Measurements from ENCODE around the gene ZBTB7C.

The ZBTB7C gene

DNA sequence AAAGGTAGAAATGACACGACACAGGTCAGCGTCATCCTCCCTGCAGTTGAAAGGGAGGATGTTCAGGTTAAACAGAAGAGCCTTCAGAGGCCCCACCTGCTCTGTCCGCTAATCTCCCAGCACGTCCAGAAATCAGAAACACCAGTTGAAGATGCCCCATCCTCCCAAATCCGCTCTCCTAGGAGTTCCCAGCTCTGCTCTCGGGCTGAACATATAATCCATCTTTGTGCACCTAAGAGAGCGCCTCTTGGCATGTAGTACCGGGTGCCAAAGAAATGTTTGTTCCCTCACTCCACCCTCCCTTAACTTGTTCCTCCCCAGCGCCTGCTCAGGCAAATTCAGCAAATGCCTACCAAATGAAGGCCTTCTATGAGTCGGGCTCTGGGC is 333.5 kb downstream of the ZBTB7C start:
- DNase-seq, result no peak

DNA sequence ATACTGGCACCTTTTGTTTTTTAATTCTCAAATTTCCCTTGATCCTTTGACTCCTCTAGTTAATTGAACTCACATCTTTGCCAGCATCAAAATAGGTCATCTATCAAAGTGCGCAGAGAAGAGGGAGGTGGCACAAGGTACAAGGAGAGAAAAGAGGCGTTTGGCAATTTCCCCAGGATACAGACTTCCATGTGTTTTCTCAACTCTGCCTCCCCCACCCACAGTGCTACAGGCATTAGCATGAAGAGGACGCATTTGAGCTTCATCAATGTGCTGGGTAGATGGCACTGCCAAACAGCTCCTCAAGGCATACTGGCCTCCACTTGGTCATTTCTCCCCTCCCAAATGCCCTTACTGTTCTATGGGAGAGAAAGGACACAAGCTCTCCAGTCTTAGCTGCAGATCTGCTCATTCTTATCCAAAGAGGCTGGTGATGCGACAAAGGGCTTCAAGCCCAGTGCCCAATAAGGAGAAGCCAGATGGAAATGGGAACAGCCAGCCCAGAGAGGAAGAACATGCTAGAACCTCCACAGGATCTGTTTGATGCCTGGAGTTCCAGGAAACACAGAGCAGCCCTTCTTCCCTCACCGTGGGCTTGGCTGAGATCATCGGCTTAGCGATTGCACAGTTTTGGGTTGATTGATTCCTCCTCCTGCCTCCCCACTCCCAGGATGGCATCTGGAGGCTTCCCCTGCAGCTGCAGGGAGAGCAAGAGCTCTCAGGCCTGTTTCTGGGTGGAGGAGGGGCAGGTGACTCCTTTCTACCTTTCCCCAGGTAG is 334.1 kb downstream of the ZBTB7C start:
- no peak for DNase-seq

DNA sequence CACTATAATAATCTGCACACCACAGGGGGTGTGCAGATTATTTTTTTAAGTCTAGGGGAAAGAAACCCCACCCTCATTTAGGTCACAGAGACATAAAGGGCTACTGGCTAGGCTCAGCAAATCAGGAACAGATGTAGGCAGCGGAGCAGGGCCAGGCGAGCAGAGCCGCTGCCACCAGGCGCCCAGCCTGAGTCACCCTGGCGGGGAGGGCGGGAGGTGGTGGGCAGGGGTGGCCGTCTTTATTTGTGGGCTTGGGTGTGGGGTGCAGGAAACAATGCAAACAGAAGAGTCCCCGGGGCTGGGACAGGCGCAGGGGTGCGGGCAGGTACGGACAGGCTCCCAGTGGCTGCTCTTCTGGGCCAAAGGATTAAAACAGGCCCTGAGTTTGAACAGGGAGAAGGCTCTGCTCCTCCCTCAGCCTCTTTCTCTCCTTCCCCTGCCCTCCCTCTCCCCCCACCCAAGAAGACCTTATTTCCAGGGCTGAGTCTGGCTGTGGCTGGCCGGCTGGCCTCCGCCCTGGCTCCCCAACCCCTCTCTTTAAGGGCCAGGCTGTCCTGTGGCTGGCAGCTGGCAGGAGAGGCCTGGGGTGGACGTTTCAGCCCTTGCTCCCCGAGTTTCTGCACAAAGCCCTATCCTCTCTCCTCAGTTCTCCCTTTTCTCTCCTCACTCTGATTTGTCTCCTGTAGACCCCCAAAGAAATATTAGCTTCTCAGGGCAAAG is 335.8 kb downstream of the ZBTB7C start:
- DNase-seq, result no peak

DNA sequence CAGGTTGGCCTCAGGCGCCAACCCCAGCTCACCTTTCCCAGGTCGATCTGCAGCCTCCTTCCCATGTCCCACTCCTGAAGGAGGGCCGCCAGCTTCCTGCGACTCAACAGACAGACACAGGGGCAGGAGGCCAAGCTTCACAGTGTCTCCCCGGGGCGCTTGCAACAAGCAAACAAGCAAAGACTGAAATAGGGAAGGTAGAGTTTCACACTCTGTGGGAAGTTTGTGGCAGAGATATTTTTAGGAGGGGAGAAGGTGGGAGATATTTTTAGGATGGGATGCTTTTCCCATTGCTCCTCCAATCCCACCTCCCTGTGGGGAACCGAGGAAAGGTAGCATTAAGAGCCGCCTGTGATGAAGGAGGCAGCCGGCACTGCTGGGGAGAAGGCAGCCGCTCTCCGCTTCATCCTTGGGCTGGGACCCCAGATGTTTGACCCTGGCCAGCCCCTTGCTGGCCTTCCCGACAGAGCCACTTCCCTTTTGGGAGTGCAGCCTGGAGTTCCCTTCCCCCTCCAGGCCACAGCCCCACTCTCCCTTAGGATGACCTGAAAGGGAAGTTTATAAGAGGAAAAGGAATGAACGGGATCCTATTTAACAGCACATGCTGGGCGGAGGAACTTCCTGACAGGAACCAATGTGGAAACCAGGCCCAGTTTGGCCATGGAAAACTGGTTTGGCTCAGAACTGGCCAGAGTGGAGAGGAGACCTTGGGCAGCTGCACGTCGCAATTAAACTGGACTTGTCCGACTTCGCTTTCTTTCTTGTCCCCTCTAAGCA is 336.6 kb downstream of the ZBTB7C start:
- DNase-seq, result no peak

DNA sequence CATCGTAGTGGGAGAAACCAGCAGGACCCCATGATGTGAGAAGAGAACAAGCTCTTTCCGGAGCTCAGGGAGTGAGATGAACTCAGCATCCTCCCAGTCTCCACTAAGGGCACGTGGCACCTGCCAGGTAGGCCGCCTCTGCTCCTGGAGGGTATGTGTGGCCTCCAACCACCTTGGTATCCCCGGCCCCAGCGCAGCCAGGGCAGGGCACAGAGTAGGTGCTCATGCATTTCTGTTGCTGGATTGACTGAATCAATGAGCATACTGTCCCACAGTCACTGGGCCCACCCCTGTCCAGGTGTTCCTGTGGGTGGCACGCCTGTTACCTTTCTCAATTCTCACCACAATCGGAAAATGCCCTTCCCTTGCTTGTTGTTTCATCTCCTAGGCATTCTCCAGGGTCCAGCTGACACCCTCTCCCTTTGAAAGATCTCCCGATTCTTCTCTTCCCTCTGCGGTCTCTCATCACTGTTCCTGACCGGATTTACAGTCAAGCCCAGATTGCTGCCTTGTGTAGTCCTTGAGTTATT is 340.2 kb downstream of the ZBTB7C start:
- no peak for DNase-seq

DNA sequence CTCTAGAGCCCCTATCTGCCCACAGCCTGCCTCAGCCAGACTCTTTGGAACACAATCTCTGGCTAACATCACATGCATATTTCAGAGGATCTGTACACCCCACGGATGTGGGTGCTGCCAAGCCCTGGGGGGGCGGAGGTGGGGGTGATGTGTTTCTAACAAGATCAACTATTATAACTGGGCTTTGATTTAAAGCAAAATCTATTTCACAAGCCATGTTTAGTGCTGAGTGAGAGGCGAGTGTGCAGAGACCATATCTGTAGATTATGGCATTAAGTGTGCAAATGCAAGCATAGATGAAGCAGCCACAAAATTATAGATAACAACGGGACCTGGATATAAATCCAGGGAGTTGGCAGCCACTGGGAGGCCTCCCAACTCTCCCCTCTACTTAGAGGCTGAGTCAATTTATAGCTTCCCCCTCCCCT is 342.9 kb downstream of the ZBTB7C start:
- DNase-seq, result no peak

DNA sequence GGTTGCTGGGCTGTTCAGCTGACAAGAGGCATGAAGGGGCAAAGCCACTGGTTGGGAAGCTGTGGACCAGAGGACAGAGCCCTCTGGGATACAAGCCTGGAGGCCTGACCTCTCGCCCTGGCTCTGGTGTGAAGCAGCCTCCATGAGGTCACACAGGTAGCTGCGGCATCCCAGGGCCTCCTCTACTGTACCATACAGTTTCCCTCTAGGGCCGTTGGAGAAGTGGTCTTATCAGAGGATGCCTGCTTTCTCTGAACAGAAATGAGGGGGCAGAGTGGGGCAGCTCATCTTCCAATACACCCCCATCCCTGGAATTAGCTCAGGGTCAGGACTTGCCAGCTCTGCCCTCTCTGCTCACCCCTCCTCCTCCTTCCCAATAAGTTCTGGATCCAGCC is 343.6 kb downstream of the ZBTB7C start:
- DNase-seq, result no peak

DNA sequence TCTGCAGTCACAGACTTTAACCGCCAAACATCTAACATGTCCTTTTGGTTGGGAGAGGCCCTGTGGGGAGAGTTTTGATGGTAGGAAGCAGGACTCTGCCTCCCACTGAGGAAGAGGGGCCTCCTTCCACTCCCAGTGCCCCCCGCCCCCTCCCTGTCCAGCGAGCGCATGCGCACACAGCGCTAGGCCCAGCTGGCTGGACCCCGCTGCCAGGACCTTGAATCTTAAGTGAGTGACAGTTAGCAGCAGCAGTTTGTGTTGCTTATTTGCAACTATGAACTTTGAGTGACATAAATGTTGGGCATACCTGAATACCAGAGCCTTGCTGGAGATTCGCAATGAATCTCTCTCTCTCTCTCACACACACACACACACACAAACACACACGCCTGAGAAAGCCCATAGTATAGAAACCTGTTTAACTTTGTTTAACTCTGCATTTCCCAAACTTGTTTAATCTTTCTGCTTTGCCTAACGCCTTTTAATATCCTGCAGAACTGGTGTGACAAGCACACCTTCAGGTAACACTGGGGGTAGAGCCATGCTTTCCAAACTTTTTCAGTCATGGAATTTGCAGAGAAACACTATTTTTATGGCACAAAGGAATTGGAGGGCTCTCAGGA is 344.1 kb downstream of the ZBTB7C start:
- DNase-seq, result no peak

DNA sequence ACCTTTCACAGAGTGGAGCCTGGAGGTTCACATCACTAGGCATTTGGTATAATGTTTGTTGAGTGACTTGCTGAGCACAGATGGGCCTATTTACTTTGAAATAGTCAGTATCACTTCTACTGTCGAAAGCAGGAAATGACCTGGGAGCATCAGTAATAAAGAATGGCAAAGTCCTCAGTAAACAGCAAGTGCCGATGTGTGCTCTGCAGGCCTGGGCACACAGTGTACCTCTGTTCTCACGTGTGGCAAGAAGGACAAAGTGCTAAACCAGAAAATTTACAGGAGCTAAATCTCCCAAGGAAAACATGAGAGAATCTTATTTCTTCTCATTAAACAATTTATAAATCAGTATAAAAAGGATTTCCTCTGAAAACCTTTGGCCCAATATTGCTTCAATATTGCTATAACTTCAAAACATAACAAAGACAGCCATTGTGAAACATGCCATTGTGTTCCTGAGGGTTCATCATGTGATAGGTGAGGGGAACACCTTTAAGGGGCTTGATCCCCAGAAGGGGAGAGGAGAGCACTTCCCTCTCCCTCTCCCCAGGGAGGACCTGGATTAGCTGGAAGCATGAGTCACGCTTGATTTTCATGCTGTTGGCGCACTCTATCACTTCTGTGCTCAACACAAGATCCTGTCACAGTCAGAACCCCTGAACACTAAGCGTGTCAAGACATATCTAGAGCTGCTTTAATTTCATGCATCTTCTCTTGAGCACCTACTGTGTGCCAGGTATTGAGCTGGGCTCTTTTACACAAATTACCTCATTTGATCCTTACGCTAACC is 347.2 kb downstream of the ZBTB7C start:
- no peak for DNase-seq

DNA sequence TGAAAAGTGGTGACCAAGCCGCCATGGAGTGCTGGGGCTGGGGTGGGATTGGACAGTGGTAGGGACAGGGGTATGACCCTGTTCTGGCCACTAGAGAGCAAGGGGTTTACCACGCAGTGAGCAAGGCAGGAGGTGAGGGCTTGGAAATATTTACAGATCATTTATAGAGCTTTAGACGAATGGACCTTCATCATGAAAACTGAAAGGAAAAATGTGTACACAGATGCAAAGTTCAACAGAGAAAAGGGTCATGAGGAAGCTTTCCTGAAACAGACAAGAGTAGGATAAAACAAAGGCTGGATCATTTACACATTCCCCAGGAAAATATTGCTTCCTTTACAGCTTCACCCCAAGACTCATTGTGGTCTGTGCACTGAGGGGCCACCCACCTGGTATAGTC is 348.2 kb downstream of the ZBTB7C start:
- DNase-seq, result no peak

DNA sequence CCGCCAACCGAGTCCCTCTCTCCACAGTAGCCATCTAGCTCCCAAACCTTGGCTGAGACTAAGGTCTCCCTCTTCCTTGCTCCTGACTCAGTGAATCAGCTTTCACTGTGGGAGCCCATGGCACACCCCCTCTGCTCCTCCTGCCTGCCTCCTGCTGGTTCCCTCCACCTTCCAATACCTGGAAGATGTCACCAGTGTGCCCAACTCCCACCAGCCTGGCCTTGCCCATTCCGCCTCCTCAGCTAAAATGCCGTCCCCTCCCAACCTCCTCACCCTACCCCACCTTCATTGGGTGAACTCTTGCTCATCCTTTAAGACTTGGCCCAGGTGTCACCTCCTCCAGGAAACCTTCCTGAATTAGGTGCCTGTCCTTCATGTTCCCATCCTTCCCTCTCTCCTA is 348.8 kb downstream of the ZBTB7C start:
- no peak for DNase-seq

DNA sequence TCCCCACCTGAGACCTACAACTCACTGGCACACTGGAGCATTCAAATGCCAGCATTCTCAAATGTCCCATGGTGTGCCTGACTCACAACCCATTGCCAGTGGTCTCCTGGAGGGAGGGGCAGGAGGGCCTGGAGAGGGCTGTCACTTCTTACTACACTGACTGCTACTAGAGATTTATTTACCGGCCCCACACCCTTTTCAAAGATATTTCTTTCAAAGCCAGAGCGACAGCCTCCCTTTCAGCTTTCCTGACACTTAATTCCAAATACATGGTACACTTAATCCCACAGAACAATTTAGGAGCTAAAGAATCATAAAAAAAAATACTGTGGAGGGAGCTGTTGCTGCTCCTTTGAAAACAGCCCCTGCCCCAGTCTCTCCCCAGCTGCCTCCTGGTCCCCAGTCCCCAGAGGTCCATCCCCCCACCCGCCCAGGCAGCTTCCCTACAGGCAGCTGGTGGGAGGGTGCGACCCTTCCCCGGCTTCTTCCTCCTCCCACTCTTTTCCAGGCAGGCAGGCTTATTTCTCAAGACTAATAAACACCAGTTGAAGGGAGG is 349.6 kb downstream of the ZBTB7C start:
- no peak for DNase-seq

DNA sequence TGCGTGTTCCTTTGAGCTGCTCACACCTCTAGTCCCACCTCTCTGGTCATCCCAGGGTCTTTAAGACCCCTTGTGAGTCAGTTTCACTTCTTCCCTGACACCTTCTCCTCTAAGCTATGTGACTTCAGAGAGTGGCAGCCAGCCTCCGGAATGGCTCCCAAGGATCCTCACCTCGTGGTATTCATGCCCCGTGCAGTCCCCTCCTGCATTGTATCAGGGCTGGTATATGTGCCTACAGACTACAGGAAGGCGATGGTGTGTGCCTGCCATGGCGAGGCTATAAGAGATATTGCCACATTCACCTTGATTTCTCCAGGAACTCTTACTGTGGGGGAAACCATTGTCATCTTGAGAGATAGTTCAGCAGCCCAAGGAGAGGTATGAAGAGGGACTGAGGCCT is 350.7 kb downstream of the ZBTB7C start:
- no peak for DNase-seq

DNA sequence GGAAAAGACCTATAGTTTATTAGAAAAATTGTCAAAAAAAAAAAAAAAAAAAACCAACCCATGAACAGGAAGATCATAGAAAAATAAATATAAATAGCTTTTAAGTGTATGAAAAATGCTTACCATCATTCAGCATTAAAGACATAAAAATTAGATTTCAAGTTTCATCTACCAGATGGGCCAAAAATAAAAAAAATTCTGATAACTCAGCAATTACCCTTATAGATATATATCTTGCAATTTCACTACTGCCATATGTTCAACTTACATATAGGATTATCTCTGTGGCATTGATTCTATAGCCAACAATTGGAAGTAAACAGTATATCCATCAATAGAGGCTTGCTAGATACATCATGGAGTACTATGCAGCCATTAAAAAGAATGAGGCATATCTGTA is 352.2 kb downstream of the ZBTB7C start:
- no peak for DNase-seq

DNA sequence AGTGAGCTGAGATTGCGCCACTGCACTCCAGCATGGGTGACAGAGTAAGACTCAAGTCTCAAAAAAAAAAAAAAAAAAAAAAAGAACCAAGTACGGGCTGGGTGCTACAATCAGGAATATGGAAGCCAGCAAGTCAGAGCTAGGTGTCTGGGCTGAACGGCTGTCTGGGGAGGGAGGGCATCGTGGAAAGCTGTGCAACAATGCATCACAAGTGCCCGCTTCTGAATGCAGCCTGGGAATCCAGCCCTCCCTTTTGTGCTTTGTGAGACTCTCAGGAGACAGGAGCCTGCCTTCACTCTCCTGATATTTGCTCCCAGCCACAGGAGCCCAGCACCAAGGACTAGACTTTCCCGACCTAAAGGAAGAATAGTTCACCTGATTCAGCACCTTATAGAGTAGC is 353.8 kb downstream of the ZBTB7C start:
- no peak for DNase-seq

DNA sequence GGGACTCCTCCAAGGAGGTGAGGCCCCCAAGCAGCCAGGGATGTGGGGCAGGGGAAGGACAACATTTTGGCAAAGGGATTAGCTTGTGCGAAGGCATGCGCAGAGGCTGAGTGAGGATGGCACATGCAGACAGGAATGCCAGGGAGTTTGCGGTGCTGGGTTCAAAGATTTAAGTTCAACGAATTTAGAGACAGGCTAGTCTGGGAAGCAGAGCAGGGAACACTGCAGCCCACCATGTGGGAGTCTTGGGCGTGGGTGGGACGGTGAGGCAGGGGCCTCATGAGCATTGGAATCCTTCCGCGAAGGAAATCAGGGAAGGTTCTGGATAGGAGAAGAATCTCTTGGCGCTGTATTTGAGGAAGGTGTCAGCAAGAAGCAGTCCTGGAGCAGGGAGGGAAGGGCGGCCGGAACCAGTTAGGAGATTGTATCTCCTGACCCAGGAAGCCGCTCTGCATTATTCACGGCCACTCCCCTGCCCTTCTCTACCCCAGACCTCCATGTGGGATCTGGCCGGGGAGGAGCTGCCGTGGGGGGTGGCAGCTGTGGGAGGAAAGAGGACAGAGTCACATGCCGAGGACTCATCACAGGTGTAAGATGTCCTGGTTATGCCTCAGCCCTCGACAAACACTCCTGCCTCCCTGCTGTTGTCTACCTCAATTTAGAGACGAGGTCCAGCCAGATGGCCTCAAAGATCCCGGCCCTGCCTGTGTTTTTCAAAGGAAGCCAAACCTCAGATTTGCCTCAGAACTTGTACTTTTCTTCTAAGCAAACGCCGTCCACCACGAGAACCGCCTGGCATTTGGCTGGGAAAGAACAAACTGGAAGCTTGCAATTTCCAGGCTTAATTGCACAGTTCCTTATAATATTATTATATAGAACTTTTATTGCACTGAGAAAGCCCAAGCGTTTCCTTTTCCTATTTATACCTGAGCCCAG is 355.0 kb downstream of the ZBTB7C start:
- DNase-seq, result no peak

DNA sequence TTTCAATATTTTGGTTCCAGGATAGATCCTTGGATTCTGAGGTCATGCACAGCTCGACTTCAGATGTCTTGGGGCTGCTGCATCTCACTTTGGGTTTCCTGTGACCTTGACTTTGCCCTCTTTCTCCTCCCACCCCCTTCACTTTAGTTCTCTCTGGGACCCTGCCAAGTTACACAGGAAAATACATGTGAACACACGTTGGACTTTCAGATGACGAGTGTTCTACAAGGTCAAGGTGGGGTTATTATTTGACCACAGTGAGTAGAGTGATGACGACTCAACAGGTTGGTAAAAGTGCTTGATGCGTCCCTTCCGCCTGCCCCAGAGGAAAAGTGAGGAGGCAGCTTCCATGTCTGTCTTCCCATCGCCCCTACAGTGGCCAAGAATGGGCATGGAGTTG is 356.3 kb downstream of the ZBTB7C start:
- no peak for DNase-seq

DNA sequence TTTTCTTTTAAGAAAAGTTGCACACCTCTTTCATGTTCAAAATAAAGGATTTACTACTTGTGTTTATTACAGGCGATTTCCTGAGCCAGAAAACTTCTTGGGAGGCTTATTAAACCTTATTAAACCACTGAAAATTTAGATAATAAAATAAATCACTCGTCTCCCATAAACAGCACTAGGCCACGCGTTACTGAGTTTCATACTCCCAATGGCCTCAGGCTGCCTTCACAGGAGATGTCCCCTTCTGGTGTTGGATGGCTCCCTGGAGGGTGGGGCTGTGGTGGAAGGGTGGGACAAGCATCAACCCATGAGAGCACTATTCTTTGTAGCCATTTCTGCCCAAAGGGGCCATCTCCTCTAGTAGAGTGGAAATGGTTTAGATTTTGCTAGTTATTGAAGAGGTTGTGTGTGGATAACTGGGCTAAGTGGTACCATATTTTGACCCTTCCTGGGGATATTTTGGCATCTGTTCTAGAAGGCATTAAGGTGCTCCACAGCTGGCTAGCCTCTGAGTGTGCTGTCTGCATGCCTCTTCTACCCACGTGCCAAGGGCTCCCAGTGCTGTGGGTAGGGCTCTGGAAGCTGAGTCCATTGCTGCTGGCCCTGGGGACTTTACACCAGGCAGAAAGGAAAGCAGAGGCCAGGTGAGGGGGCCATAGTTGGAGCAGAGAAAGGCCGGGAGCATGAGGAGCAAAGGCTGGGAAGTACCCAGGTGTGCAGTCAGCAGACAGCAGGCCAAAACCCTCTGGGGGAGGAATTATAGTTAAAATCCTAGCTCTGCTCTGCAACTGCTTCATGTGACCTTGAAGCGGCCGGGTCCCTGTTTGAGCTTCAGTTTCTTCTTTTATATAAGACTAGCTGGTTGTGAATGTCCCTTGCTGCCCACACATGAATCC is 357.0 kb downstream of the ZBTB7C start:
- no peak for DNase-seq

DNA sequence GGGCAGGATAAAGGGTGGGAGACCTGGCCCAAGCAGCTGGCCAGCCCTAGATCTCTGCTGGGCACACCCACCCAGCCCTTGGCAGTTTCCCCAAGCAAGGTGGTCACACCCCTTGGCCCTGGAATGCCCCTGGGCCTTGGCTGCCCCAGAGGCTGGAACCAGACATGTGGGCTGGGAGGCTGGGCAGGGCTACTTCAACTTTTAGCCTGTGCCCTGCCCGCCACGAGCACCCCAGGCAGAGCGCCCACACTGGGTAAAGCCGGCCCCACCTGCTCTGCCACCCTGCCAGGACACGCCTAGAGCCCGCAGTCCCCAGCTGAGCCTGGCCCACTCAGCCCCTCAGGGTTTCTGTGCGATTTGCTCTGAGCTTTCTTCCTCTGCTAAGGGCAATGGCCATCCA is 359.0 kb downstream of the ZBTB7C start:
- no peak for DNase-seq

DNA sequence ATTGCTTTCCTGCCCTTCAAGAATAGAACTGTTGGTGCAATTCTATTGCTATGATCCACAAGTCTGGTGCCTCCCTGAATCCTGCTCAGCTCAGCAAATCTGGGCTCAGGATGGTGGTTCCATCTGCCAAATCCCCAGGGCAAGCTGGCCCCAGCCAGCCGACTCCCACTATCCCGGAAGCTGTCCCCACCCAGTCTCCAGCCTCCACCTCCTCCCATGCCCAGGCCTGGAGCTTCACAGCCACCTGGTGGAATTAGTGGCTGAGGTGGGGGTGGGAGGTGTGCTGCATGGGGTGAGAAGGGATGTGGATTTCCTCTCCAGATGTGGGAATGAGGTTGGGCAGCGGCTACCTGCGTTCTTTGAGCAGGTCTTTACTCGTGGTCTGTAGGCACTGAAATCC is 359.4 kb downstream of the ZBTB7C start:
- DNase-seq, result no peak
